ENCODE data around the gene COMP.

The COMP gene

DNA sequence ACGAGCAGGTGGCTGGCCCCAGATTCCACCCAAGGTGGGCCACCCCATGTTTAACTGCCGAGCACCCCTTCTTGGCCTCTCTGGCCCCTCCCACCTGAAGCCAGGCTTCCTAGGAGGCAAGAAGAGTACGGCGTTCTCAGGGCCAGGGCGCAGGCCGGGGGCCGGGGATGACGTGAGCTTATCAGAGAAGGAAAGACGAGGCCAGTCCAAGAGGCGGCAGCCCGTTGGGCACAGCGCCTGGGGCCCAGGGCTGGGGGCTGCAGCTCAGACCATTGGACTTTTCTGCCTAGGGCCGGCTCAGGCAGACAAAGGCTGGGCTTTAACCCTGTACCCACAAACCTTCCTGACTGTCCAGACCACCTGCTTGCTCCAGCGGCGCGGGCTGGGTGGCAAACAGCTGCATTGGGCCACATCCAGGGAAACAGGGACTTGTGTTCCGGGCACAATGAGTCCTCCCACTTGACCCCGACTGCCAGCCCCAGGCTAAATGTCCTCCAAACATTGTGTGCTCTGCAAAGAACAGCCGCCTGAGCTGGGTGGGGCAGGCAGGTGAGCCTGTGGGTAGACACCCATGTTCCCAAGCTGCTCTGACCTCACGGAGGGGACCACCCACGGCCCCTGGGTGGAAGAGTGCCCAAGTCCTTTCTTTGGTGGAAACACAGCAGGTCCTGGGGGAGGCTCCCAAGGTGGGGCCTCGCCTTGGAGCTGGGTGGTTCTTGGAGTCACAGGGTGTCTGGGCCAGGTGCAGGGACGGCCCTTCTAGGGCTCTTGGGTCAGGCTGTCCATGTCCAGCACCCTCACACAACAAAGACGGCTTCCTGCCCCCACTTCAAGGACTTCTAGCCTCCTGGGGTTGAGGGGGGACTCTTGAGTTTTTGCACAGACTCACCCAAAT, 21.9 kb downstream of the COMP start:
- DNase-seq = no peak

GRCh38 chr19:18768046-18768771, 22.9 kb downstream of the COMP start:
- DNase-seq = no peak

DNA sequence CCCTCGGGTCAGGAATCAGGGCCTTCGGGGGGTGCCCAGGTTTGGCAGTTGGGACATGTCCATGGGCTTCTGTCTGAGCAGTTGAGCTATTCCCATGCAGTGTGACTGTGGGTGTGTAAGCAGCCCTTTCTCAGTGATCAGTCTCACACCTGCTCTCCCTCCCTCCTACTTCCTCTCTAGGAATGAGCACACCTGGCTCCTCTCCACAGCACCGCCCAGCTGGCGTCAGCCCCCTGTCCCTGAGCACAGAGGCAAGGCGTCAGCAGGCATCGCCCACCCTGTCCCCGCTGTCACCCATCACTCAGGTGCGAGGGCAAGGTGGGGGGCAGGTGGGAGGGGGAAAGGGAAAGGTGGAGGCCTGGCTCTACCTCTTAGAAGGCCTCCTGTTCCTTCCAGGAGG, 25.9 kb downstream of the COMP start:
- DNase-seq = no peak

GRCh38 chr19:18764591-18765051, 26.5 kb downstream of the COMP start:
- DNase-seq = no peak

- DNase-seq = no peak
Observed at GRCh38 chr19:18763674-18764590, 27.2 kb downstream of the COMP start.

GRCh38 chr19:18762125-18763023, 28.7 kb downstream of the COMP start:
- no peak for DNase-seq

DNA sequence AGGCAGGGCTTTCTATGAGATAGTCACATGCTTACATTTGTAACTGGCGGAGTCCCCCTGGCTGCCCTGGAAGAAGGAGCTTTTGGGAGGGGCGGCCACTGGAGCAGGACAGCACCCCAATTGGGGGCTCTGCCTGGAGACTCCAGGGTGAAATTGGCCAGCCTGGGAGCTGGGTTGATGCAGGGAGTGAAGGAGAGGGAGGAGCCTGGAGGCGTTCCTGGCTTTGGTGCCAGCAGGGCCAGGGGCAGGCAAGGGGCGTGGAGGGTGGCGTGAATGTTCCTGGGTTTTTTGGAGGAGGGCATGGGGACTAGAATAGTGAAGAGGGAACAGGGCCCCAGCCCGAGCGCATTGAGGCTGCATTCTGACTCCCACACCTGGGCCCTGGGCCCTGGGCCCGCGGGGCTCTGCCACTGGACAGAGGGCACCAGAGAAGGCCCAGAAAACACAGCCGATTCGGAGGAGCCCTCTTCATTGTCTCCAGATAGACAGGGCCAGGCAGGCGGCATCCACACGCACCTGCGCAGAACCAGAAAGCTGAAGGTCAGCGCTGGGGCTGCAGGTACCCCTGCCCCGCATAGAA, 29.5 kb downstream of the COMP start:
- no peak for DNase-seq

GRCh38 chr19:18760440-18761383, 30.4 kb downstream of the COMP start:
- DNase-seq = no peak

DNA sequence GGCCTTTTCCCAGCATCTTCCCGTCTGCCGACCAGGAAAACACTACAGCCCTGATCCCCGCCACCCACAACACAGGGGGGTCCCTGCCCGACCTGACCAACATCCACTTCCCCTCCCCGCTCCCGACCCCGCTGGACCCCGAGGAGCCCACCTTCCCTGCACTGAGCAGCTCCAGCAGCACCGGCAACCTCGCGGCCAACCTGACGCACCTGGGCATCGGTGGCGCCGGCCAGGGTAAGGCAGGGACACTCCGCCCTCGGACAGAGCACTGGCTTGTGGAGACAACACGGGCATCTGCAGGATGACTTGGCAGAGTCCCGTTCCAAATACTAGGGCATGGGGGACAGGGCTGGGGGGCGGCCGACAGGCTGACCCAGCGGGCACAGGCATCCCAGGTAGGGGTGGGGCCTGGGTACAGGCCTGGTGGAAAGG, 31.1 kb downstream of the COMP start:
- no peak for DNase-seq

DNA sequence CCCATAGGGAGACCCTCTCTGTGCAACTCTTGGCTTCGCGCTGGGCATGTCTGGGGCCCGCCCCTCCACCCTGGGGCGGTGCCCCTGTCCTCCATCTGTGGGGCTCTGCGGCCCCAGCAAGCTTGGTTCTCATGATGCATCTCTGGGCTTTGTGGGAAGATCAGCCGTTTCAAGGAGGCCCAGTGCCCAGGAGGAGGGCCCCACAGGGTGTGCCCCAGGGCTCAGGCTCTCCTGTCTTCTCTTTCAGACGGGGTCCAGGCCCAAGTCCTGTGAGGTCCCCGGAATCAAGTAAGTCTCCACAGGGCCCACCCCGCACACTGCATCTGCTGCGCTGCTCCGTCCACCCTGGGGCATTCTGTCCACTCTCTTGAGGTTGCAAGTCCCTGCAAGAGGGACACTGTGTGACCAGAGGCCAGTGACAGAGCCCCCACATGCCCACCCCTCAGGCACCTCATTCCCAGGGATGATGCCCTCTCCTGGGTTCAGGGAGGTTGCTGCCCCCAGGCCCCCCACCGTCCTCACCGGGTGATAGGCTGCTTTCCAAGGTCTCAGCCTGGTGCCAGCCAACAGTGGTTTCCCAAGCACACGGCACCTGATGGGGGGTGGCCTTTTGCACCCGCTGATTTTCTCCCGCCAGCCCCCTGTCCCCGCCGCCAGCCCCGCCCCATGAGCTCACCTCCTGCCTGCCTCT, 31.7 kb downstream of the COMP start:
- DNase-seq = no peak

DNA sequence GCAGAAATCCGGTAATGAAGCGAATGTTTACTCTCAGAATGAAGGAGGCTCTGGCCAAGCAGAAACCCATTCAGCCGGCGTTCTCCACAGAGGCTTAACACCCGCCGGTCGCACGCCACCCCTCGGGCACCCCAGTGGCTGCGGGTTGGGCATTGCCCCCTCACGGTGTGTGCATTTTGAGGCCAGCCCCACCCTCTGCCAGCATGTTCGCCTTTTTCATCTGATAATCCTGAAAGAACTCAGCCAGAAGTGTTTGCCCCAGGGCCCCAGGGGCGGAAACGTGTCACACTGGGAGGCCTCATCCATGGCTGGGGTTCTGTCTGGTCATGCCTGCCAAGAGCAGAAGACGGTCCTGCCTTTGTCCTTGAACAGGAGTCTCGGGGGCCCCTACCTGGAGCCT, 34.2 kb downstream of the COMP start:
- no peak for DNase-seq

GRCh38 chr19:18754501-18754900, 36.6 kb downstream of the COMP start:
- no peak for DNase-seq

GRCh38 chr19:18751571-18751970, 39.5 kb downstream of the COMP start:
- DNase-seq = no peak

GRCh38 chr19:18750295-18750970, 40.7 kb downstream of the COMP start:
- no peak for DNase-seq

GRCh38 chr19:18749362-18750231, 41.5 kb downstream of the COMP start:
- DNase-seq = no peak

GRCh38 chr19:18746401-18747325, 44.4 kb downstream of the COMP start:
- DNase-seq = no peak

DNA sequence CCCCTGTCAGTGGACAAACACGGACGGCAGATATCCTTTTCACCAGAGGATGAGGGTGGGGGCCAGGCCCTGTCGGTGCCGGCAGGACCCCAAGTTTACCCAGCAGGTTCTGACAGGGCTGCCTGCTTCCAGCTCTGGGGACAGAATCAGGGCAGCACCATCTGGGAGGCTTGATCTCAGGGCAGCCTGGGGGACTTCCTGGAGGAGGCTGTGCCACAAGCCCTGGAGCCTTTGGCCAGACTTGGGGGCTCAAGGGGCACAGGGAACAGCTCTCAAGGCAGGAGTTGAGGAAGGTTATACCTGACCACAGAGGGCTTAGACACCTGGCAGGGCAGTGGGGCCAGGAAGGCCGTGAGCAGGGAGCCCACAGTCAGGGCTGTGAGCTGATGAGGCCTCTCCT, 45.2 kb downstream of the COMP start:
- DNase-seq = no peak
